HEK293 (cell line): ENCODE data around the gene EIF2A.

ENCODE experiments used
- HIC1 ChIP-seq: fragments of 450-650 bp; formaldehyde crosslinking; IDR thresholded peaks from 2 replicates; pipeline ENCODE4 v1.5.1; 2016; ENCODE audit warnings: missing biosample characterization, missing genetic modification characterization
- INSM2 ChIP-seq: fragments of 450-650 bp; formaldehyde crosslinking; IDR thresholded peaks from 2 replicates; pipeline ENCODE4 v1.5.1; 2016; ENCODE audit warnings: missing biosample characterization, missing genetic modification characterization
- KLF8 ChIP-seq: fragments of 450-650 bp; formaldehyde crosslinking; IDR thresholded peaks from 2 replicates; pipeline ENCODE4 v1.5.1; 2016; ENCODE audit warnings: missing biosample characterization, missing genetic modification characterization
- PRDM2 ChIP-seq: fragments of 450-650 bp; formaldehyde crosslinking; IDR thresholded peaks from 2 replicates; pipeline ENCODE4 v1.5.1; 2016; ENCODE audit warnings: missing biosample characterization, missing genetic modification characterization, borderline replicate concordance
- SP2 ChIP-seq: fragments of 450-650 bp; formaldehyde crosslinking; IDR thresholded peaks from 2 replicates; pipeline ENCODE4 v1.5.1; 2016; ENCODE audit warnings: missing biosample characterization, missing genetic modification characterization
- SP3 ChIP-seq: fragments of 450-650 bp; formaldehyde crosslinking; IDR thresholded peaks from 2 replicates; pipeline ENCODE4 v1.5.1; 2016; ENCODE audit warnings: missing biosample characterization, missing genetic modification characterization
- YY1 ChIP-seq: fragments of 450-650 bp; formaldehyde crosslinking; IDR thresholded peaks from 2 replicates; pipeline ENCODE4 v1.5.1; 2018; ENCODE audit warnings: missing biosample characterization, missing genetic modification characterization
- YY2 ChIP-seq: fragments of 450-650 bp; formaldehyde crosslinking; IDR thresholded peaks from 2 replicates; pipeline ENCODE4 v1.5.1; 2016; ENCODE audit warnings: missing biosample characterization, missing genetic modification characterization
- ZBTB10 ChIP-seq: fragments of 450-650 bp; formaldehyde crosslinking; IDR thresholded peaks from 2 replicates; pipeline ENCODE4 v1.5.1; 2016; ENCODE audit warnings: missing biosample characterization, missing genetic modification characterization
- ZBTB17 ChIP-seq: fragments of 450-650 bp; formaldehyde crosslinking; IDR thresholded peaks from 2 replicates; pipeline ENCODE4 v1.5.1; 2016; ENCODE audit warnings: missing biosample characterization, missing genetic modification characterization
- ZBTB20 ChIP-seq: fragments of 450-650 bp; formaldehyde crosslinking; IDR thresholded peaks from 2 replicates; pipeline ENCODE4 v1.5.1; 2016; ENCODE audit warnings: missing biosample characterization, missing genetic modification characterization
- ZNF133 ChIP-seq: fragments of 450-650 bp; formaldehyde crosslinking; IDR thresholded peaks from 2 replicates; pipeline ENCODE4 v1.5.1; 2016; ENCODE audit warnings: missing biosample characterization, missing genetic modification characterization
- ZNF302 ChIP-seq: fragments of 450-650 bp; formaldehyde crosslinking; IDR thresholded peaks from 2 replicates; pipeline ENCODE4 v1.5.1; 2016; ENCODE audit warnings: missing biosample characterization, missing genetic modification characterization, low read depth
- ZNF518A ChIP-seq: fragments of 450-650 bp; formaldehyde crosslinking; conservative IDR thresholded peaks from 2 replicates; pipeline ENCODE4 v1.5.1; 2016; ENCODE audit warnings: low read depth, missing biosample characterization, missing genetic modification characterization
- ZNF560 ChIP-seq: fragments of 450-650 bp; formaldehyde crosslinking; IDR thresholded peaks from 2 replicates; pipeline ENCODE4 v1.5.1; 2017; ENCODE audit warnings: missing biosample characterization, missing genetic modification characterization, borderline replicate concordance
- ZNF670 ChIP-seq: fragments of 450-650 bp; formaldehyde crosslinking; IDR thresholded peaks from 2 replicates; pipeline ENCODE4 v1.5.1; 2016; ENCODE audit warnings: missing biosample characterization, missing genetic modification characterization, low read depth

EIF2A gene

GRCh38 chr3:150546226-150547044, at the start of gene EIF2A, which contains the start of gene SERP1 (continued):
- TF ChIP-seq ZBTB10 (peak; percentile 83; the same call in 1 of the 2 replicates), PRDM2 (tag by site-specific recombination) (no peak), HIC1 (peak; percentile 63), SP2 (tag by site-specific recombination) (peak; percentile 93), ZNF670 (tag by site-specific recombination) (no peak), ZNF560 (tag by site-specific recombination) (no peak), ZNF133 (tag by site-specific recombination) (no peak), INSM2 (tag by site-specific recombination) (no peak), ZBTB20 (tag by site-specific recombination) (peak; percentile 48; the same call in 1 of the 2 replicates), YY1 (tag by site-specific recombination) (peak; percentile 70), SP3 (tag by site-specific recombination) (peak; percentile 82), ZNF302 (tag by site-specific recombination) (no peak), KLF8 (peak; percentile 68; the same call in 1 of the 2 replicates), ZBTB17 (peak; percentile 69), ZNF518A (tag by site-specific recombination) (peak; percentile 98), YY2 (peak; percentile 83)
